ENCODE results near the gene GNG8.
"Not testable (repeated sequence)": the region's sequence is repeated elsewhere in the genome, so short reads cannot be mapped to it uniquely, and the experiment has no call there.

GNG8 gene

GRCh38 chr19:46644720-46645119 is 8.7 kb upstream of the GNG8 start:
- no peak for DNase-seq

GRCh38 chr19:46640656-46641055 is 4.7 kb upstream of the GNG8 start:
- no peak for DNase-seq

DNA sequence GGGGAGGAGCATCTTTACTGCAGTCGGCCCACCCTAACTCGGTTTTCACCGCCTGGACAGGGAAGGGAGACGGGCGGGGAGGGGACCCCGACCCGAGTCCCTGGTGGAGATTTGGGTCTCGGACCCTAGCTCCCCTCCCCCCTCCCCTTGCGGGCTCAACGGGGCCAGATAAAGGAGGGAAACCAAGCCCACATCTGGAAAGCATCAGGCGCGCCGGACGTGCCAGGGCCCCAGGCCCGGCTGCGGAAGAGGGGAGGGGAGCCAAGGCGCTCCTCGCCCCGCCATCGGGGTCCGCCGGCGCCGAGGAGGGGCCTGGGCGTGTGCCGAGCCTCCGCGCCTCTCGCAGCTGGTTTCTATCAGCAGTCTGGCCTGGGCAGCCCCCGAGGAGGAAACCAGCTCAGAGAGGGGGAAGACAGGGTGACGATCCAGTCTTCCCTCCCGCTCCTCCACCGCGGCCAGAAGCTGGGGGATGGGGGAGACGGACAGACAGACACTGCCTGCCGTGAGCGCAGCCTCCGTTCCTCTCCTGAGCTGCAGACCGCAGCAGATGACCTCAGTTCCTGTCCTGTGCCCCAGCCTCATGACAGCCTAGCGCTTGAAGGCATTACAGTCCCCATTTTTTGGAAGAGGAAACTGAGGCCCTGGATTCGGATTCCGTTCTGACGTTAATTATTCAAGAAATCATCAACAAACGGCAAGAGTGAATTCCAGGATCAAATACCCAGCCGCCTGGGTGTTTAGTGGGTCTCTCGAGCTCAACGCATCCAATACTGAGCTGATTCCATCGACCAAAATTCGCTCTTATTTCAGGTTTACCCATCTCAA is 3.6 kb upstream of the GNG8 start:
- DNase-seq: peak; percentile 92

DNA sequence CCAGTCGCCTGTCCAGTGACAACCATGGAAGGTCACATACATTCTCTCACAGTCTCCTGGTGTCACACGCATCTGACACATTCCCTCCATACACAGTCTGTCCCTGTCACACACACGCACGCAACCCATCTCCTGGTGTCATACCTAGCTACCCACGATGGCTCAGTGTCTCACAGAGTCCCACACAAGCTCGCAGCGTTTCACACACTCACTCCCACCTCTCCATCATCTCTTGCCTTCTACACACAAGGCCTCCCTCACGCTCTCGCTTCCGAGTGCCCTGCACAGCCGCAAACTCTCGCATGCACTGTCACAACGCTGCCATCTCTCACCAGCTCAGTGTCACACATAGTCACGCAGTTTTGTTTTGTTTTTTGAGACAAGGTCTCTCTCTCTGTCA is 1.2 kb upstream of the GNG8 start:
- no peak for DNase-seq

DNA sequence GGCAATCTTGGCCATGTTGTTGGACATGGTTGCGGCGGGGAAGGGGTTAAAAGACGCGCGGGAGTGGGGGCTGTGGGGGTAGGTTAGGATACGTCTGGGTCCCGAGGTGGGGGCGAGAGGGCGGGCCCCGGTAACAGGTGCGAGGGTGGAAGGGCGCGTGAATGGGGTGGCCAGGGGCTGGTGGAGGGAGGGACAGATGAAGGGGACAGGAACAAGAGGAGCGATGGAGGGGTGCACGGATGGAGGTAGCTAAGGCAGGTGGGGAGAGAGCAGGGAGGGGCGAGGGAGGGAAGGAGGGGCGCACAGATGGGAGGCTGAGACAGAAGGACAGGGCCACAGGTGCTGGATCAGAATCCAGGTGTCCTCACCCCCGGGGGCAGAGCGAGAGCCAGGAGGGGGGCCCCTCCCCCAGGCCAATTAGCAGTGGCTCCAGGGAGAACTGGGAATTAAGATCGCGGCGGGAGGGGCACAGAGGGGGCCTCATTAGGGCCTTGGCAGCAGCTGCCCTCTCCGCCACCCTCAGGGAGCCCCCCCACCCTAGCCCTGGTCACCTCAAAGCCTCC is 1.3 kb downstream of the GNG8 start:
- peak; percentile 49 for DNase-seq

DNA sequence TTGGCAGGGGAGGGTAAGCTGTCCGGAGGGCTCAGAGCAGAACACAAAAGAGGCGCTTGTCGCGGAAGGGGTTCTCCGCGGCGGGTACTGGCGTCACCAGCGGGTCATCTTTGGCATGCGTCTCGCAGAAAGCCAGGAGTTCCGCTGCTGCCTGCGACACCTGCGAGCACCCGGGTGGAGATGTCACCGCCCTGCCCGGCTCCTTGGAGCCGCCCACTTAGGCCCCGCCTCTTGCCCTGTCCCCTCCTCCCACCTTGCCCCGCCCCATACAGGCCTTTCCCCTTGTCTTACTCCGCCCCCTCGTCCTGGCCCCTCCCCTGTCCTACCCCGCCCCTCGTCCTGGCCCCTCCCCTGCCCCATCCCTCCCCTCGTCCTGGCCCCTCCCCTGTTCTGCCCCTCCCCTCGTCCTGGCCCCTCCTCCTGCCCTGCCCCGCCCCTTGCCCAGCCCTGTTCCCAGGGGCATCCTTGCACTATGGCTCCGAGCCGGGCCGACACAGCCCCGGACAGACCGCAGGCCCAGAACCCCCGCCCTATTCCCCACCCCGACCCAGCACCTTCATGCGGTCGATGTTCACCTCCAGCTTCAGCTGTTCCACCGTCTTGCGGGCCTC is 1.9 kb downstream of the GNG8 start:
- peak; percentile 85 for DNase-seq

- DNase-seq: no peak
Observed at GRCh38 chr19:46633130-46633529, 2.9 kb downstream of the GNG8 start.

DNA sequence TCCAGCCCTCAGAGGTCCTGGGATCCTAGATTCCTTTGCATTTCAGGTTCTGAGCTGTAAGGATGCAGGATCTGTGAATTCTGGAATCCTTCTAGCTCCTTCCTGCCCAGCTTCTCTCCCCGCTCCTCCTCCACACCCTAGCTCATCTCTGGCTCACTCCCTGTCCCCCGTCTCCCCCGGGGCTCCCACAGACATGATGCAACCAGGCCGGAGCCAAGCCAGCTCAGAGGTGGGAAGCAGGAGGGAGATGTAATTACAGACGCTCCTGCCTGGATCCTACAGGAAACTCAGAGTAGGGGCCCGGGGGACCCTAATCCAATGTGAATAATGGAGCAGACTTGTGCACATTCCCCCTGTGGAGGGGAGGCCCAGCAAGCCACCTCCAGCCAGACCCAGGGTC is 4.5 kb downstream of the GNG8 start:
- no peak for DNase-seq

GRCh38 chr19:46630586-46631205 is 5.3 kb downstream of the GNG8 start:
- no peak for DNase-seq

DNA sequence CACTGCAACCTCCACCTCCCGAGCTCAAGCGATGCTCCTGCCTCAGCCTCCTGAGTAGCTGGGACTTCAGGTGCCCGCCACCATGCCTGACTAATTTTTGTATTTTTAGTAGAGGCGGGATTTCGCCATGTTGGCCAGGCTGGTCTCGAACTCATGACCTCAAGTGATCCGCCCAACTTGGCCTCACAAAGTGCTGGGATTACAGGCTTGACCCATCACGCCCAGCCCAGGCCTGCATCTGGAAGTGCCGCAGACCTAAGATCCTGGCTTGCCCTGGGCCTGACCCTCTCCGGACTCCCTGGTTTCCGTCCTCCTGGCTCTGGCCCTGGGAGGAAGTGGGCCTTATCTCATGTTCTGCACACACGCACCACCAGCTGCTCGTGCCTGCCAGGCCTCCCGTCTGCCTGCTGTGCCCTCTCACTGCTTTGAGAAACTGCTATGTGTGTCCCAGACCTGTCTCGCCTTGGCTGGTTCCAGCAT is 6.4 kb downstream of the GNG8 start:
- no peak for DNase-seq

DNA sequence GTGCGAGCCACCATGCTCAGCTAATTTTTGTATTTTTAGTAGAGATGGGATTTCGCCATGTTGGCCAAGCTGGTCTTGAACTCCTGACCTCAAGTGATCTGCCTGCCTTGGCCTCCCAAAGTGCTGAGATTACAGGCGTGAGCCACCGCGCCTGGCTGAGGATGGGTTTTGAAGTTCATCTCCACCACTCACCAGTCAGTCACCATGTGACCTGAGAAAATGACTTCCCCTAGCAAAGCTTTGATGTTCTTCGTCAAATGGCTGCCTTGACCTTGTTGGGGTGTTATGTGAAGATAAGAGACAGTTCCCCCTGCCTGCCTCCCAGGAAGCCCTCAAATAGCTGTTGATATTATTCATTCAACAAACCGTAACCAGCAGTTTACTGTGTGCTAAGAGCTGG is 7.0 kb downstream of the GNG8 start:
- not testable (repeated sequence) for DNase-seq

GRCh38 chr19:46626446-46626845 is 9.6 kb downstream of the GNG8 start:
- no peak for DNase-seq

DNA sequence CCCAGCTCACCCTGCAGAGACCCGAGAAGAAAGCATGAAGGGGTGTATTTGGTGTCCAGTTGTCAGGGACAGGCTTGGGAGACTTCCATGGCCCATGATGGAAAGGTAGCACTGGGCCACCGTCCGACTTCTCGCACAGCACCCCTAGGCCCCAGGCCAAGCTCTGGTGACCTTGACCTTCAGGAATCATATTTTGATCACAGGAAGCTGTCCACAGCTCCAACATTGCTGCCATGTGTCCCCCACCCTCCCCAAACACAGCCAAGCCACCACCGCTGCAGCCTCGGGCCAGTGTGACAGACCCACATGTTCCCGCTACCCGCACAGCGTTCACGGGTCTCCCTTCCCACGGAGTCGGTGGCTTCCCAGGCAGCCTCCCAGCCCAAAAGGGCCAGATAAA is 10.3 kb downstream of the GNG8 start:
- DNase-seq: no peak

DNA sequence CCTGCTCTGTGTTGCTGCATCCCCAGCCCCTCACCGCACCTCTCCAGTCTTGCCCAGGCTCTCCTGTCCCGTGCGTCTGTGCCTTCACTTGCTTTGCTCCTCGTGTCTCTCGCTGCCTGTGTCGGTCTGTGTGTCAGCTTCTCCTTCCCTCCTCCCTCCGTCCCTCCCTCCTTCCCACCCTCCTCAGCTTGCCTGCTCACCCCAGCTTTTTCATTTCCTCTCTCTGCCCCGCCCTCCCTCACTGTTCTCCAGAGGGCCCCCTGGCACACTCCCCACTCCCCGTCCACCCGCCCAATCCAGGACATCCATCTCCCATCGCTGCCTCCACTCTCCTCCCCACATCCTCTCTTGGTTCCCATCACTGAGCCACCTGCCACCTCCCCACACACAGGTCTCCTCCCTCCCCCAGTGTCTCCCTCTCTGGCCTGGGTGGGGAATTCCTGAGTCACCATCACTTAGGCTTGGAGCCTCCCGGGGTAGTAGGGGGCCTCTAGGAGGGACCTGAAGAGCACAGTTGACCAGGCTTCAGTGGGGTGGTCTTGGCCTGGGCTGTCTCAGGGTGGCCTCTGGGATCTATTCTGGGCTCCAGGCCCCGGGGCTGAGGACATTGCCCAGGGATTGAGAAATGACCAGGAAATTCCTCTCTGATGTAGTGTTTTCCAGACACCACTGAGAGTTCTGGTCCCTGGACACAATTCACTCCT is 10.9 kb downstream of the GNG8 start, which contains the start of gene PTGIR:
TSS of gene PTGIR (minus strand) at position 132 of the 704 bp plus-strand sequence. CDS start 864 bp downstream, outside the sequence.
- DNase-seq: peak; percentile 35

- DNase-seq: no peak
Observed at GRCh38 chr19:46623915-46624502, 12.0 kb downstream of the GNG8 start.

- DNase-seq: no peak
Observed at GRCh38 chr19:46622118-46622446, 13.9 kb downstream of the GNG8 start.

DNA sequence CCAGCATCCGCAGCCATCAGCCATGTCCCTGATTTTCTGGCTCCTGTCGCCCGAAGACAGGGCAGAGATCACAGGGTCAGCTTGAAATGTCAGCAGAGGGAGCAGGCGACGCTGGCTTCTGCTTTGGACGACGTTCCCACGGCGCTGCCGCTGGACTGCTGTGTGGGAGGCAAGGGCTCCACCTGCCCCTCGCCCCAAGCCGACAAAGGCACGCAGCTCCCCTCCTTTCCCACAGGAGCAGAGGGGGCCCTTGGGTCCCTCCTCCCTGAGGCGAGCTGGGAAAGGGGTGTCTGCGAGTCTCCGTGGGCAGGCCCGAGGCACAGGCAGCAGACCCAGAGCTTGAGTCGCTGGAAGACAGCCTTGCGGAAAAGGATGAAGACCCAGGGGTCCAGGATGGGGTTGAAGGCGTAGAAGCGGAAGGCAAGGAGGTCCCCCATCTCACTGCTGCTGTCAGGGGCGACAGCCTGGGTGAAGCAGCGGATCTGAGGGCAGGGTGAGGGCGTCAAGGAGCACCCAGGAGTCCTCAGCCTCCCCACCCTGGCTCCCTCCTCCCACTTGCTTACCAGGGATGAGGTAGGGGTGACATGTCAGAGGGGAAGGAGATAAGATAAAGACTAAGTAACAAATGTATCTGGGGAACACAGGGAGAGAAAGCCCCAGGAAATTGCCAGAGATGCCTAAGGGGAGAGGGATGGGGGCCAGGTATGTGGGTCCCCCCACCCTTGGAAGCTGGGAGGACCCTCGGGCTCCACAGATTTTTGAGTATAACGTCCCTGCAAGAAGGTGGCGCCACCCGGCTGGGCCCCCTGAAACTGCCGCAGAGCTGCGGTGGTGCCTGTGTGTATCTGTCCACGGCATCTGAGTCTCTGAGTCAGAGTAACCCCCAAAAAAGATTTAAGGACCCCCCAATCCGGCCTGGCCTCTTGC is 14.5 kb downstream of the GNG8 start:
- no peak for DNase-seq

GRCh38 chr19:46620716-46621115 is 15.3 kb downstream of the GNG8 start:
- peak; percentile 19 for DNase-seq

- DNase-seq: no peak
Observed at GRCh38 chr19:46620267-46620666, 15.7 kb downstream of the GNG8 start.

- DNase-seq: peak; percentile 30
Observed at GRCh38 chr19:46618670-46619231, 17.3 kb downstream of the GNG8 start.

DNA sequence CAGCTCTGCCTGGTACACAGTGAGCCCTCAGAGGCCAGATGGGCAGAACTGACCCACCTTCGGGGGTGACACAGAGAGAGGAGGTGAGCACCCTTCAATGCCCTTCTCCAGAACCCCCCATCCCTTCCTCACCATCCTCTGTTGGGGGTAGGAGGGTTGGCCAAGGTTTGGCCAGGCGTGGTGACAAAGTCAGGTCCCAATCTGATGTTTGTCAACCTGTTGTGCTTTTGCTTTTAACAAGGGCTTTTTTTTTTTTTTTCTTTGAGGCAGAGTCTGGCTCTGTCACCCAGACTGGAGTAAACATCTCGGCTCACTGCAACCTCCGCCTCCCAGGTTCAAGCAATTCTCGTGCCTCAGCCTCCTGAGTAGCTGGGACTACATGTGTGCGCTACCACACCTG is 18.4 kb downstream of the GNG8 start:
- no peak for DNase-seq
